ENCODE data around the gene KRT72.
"Not testable (repeated sequence)": the region's sequence is repeated elsewhere in the genome, so short reads cannot be mapped to it uniquely, and the experiment has no call there.

The KRT72 gene

DNA sequence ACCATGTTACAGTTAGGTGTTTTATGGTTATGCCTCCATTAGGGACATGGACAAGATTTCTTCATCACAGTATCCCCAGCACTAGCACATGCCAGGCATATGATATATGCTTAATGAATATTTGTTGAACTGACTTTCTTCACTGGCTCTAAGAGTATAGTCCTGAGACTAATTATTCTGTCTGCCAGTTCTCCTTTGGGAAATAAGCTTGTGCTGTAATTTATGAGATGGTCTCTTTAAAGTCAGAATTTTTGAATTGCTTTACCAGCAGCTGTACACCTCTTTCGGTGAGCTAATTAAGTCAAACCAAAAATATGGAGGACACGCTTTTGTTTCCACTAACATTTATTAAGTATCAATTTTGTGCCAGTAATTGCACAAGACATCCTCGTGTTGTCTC is 4.8 kb upstream of the KRT72 start:
- no peak for DNase-seq

DNA sequence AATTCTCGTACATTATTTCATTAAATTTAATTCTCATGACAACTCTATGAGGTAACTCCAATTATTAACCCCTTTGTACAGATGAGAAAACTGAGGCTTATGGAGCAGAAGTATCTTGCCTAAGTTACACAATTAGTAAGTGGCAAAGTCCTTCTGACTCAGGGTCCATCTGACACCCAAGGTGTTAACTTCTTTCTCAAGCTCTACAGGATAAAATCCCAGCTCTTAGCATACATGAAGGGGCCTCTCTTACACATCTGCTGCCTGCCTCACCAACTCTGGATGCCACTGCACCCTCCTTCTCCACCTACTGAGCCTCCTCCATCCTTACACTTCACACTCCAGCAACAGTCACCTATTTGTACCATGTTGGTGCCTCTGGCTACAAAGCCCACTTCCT is 4.3 kb upstream of the KRT72 start:
- no peak for DNase-seq

DNA sequence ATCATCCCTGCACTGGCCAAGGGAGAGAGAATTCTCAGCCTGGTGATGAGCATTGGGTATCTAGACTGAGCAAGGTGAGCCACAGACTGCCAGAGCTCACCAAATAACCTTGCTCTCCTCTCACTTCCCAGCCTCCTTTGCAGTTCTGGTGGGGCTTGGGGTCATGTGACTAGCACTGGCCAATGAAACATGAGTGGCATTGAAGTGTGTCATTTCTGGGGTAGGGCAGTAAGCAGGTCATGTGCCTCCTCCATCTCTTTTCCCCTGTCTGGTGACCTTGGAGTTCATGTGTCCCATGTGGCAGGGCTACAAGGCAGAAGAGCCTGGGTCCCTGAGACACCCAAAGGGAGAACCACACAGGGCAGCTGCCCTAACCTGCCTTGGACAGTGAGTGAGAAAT is 3.6 kb upstream of the KRT72 start:
- DNase-seq = peak; percentile 14

DNA sequence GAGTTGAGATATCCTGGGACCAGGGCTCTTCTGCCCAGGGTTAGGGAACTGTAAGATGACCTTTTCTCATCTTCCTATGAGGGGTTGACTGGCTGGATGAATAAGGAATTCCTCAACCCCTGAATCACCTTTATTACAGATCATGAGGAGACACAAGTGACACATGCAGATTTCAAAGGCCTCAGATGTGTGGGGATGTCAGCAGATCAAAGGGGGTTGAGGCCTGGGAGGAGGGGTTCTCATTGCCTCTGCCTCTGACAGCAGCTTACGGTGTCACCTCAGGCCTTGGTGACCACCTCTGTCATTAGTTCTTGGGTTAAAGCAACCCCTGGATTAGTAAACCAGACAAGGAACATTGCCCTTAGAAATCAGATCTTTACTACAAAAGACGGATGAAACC is 2.1 kb upstream of the KRT72 start:
- DNase-seq = peak; percentile 37

DNA sequence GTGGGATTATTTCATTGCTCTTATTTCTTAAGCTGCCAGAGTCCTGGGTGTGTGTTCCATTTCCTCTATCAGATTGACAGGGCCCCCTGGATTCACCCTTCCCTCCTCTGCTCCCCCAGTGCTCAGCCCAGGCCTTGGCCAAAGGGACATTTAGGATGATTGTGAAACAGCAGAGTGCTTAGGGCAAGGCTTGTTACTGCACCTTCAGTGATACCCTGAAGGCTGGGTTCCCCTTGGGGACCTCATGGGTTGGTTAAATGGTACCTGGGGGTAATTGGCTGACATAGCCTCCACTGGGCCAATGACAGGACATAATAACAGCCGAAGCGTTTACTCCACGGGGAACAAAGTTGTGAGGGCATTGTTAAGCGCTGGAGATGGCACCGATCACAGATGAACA is 1.3 kb upstream of the KRT72 start:
- no peak for DNase-seq

DNA sequence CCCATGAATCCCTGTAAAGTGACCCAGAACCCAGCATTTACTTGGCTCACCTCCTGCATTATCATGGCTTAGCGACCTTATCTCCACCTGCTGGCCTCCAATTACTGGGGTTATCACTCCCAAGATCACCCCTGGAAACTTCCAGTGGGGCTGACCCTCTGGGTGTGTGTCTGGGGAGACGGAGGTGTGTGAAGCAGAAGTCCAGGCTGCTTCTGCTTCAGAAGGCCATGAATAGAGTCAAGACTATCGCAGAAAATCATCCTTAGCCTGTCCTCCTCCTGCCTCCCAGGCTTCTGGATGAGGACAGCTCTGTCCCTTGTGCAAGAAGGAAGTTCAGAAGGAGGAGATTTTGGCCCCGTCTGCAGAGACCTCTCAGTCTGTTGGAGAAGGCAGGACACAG is 408 bp upstream of the KRT72 start:
- no peak for DNase-seq

DNA sequence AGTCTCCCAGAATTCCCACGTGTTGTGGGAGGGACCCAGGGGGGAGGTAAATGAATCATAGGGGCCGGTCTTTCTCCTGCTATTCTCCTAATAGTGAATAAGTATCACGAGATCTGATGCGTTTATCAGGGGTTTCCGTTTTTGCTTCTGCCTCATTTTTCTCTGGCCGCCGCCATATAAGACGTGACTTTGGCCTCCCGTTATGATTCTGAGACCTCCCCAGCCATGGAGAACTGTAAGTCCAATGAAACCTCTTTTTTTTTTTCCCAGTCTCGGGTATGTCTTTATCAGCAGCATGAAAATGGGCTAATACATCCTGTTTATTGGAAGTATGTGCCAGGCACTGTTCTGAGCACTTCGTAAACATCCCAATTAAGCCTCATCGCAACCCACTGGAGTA is 788 bp downstream of the KRT72 start:
- no peak for DNase-seq

DNA sequence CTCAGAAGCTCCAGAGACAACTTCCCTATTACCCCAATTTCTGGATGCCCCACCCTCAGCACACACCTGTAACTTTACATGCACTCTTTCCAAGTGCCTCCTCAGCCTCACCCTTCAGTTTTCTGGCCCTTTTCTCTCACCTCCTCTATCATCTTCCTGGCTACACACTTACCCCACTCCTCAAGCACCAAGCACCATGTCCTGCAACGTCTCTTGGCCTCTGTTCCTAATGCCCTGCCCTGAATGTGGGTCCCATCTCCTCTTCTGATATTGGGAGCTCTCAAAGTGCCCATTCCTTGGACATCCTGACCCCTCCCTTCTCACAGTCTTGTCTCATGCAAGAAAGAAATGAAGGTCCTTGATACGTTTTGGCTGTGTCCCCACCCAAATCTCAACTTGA is 1.2 kb downstream of the KRT72 start:
- no peak for DNase-seq

DNA sequence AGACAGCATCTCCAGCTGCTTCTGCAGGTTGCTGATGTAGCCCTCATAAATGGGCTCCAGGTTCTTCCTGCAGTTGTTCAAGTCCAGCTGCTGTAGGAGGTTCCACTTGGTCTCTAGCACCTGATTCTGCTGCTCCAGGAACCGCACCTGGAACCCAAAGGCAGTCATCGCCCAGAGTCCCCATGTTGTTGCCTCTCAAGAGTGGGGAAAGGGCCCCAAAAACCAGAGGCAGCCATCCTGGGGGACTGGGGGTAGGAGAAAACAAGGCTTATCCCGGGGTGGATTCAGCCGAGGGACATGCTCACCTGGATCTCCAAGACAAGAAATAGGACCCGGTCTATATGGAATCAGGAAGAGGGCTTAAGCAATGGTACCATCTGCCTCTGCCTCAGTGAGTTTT is 2.3 kb downstream of the KRT72 start:
- no peak for DNase-seq

DNA sequence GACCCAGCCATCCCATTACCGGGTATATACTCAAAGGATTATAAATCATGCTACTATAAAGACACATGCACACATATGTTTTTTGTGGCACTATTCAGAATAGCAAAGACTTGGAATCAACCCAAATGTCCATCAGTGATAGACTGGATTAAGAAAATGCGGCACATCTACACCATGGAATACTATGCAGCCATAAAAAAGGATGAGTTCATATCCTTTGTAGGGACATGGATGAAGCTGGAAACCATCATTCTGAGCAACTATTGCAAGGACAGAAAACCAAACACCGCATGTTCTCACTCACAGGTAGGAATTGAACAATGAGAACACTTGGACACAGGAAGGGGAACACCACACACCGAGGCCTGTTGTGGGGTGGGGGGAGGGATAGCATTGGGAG is 7.0 kb downstream of the KRT72 start:
- not testable (repeated sequence) for DNase-seq

DNA sequence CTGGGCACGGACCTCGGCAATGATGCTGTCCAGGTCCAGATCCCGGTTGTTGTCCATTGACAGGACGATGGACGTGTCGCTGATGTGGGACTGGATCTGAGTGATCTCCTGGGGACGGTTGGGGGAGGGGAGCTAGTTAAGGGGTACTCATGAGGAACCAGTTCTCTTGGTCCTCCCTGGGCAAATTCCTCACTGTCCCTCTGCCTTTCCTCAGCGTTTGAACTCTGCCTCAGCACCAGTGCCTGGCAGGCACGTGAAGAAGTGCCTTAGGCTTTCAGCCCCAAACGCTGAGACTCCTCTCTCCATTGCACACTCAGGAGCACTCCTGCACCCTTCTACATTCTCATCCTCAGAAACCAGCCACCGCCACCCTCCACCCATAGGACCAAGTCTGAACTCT is 9.7 kb downstream of the KRT72 start:
- no peak for DNase-seq

DNA sequence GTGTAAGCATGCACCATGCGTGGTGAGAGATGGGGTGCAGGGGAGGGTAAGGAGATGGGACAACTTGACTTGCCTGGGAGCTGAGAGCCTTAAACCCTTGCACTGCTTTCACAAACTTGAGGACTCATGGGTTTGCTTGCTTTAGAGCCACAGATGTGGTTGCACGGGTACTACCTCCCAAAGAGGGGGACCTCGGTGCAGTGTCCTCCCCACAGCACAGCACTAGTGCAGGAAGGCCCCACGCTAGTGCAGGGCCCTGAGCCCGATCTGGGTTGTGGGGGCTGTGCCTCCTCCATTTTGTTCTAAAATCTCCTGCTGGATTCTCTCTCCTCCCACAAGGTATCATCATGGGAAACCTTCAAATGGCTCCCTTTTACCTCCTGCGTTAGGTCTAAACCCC is 11.2 kb downstream of the KRT72 start:
- no peak for DNase-seq

DNA sequence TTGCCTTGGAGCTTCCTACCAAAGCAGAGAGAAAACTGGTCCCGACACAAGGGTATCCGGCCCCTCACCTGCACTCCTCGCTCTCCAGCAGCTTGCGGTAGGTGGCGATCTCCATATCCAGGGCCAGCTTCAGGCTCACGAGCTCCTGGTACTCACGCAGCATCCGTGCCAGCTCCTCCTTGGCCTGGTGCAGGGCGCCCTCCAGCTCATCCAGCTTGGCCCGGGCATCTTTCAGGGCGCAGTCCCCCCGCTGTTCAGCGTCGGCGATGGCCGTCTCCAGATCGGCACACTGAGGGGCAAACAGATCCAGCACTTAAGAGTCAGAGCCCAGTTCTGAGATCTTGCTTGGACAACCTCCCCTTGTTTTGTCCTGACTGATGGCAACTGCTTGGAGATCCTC is 13.7 kb downstream of the KRT72 start:
- no peak for DNase-seq

DNA sequence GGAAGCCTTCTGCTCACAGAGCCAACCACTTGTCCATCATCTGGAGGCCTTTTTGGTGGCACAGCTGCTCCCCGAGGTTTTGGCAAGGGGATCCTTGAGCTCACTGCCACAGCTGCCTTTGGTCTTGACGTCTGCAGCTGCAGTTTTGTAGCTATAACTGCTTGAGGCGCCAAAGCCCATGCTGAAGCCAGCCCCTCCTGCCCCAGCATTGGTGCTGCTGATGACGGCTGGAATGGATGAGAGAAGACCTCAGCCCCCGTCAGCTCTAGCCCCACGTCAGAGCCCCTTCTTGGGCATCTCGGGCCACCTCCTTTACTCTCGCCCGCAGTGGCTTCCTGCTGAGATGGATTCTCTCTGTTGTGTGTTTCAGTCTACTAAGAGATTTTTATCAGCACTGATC is 15.3 kb downstream of the KRT72 start:
- peak; percentile 19 for DNase-seq

DNA sequence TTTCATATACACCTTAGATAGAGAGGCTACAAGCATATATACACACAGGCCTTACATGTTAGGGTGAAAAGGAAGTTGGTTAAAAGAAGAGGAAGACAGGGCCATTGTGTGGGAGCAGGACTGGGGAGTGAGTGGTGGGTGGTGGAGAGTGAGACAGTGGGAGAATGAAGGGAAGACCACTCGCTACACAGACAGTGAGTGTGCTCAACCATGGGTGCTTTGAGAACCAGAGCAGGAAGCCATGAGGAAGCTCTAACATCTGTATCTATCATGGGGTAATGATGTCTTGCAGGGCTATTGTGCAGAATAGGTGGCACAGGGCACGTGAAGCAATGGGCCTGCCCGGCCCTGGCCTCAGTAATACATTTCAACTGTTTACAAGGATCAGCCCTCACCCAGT is 16.2 kb downstream of the KRT72 start:
- DNase-seq = no peak

DNA sequence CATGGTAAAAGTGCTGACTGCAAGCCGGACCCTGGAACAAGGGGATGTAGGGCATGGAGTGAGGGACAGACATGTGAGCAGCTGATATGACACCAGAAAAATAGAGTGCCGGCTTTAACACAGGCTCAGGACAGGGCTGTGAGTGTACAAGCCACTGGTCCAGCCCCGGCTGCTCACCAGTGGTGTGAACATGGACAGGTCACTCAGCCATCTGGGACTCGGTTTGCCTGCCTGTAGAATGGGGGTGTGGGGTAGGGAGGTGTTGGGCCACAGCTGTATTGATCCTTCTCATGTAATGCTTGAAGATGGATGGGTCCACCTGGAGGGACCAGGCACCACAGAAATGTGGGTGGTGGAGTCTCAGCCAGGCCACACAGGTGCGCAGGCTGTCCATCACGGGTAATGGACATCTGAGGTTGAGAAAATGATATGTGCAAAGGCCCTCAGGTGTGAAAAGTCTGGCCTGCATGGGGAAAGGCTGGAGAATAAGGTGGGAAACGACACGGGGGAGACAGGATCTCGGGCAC is 17.0 kb downstream of the KRT72 start:
- no peak for DNase-seq

DNA sequence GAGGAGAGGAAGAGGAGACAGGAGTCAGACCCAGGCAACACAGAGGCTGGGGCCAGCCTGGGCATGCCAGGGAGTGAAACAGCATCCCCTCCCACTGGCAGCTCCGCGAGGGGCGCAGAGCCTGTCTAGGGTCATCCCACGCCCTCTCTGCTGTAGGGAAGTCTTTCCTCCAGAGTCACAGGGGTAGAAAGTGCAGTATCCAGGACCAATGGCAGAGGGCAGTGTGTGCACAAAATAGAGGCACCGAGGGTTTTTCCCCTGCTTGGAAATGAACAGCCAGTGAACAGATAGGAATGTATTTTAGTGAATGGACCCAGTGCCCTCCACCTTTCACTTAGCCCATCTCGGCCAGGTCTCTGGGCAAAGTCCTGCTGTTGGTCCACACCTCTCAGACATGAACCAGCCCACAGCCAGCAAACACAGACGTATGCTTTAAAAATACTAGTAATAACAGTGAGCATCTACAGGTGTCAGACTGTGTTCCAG is 18.2 kb downstream of the KRT72 start:
- peak; percentile 47 for DNase-seq

DNA sequence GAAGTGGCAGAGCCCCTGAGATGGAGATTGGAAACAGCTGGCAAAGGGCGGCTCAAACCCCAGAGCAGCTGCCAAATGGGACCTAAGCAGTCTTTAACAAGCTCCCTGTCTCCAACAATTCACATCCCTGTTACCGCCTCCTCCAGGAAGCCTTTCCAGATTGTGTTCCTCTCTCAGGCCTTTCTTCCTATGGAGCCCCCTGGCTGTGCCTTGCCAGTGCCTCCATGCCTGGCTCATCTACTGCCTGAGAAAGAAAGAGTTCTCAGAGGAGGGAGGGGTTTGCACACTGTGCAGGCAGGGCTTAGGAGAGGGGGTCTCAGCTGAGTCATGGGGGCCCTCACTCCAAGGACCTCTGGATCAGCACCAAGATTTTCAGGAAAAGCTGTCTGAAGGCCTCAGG is 18.8 kb downstream of the KRT72 start:
- DNase-seq = no peak

DNA sequence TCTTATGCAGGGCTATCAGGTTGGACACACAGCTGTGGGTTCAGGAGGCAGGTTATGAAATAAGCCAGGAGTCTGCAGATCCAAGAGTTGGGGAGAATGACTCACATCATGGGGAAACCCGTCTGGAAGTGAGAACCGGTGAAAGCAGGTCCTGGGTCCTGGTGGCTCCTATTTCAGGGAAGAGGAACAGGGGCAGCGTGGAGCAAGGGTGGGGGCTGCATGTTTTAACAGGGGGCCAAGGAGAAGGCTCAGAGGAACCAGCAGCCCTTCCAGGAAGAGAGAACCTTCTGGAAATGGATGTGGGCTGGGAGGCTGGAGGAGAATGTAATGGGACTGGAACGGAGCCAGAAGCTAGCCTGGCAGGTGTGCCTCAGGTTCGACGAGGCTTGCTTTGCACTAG is 19.8 kb downstream of the KRT72 start:
- no peak for DNase-seq

DNA sequence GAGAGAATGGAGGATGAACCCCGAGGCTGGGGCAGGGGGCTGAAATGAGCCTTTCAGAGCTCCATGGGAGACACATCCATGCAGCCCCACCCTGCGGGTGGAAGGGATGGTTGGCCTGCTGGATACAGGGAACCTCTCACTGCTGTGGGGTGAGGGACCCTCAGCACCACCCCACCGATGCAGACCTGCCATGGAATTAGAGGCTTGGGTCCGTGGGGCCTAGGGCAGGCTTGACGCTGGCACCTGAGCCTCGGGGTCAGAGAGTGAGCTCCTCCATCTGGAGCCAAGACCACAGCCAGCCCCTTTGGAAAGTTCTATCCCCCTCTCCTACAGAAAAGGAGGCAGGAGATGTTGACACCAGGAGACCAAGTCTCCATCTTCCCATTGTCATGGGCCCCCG is 20.2 kb downstream of the KRT72 start:
- no peak for DNase-seq

DNA sequence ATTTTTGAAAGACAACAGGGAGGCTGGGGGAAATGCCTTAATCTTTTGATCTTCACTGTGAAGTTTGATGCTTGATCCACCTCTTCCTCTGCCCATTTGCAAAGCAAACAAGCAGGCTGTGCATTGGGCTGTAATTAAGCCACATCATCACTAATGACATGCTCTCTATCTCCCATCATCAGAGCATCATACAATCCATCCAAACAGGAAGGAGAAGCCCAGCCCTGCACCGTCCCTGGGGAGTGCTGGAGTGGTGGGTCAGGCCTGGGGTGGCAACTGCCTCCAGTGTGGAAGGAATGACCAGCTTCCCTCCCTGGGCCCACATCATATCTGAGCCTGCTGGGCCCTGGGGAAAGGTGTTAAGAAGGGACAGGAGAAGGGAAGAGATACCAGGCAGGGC is 20.8 kb downstream of the KRT72 start:
- DNase-seq = no peak

DNA sequence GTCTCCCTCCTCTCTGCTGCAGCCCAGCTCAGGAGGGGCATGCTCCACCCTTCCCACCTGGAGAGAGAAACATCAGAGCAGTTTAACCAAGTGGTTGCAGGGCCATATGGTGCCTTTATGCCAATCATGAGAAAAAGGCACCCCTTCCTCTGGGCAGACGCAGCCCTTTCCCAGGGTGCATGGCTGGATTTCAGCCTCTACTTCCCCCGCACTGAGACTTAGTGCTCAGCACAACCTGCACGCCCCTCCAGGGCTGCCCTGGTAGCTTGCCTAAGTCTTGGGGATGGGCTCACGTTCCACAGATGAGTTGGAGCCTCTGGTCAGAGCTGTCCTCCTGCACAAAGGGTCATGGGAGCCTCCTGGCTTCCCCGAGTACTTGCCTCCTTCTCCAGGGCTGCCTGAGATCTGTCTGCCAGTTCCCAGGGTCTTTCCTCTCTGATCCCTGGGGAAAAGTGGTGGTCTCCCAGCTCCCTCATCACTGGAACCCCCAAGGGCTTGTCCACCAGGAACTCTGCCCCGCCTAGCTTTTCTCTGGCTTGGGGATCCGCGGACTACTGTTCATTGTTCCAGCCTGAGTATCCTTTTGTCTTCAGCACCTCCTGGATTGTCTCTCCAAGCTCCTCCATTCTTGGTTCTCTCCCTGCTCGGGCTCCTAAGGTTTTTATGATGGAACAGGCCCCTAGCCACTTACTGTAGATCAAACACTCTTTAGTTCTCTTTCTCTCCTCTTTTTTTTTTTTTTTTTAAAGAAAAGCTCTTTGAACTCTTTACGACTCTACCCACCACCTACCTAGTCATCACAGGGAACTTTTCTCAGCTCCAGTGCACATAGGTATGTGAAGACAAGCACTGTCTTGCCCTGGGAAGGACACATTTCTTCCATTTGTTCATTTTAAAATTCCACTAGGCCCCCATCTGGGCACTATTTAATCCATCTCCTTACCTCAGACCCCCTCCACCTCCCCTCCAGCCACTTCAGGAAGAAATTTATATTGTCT is 21.5 kb downstream of the KRT72 start:
- no peak for DNase-seq

DNA sequence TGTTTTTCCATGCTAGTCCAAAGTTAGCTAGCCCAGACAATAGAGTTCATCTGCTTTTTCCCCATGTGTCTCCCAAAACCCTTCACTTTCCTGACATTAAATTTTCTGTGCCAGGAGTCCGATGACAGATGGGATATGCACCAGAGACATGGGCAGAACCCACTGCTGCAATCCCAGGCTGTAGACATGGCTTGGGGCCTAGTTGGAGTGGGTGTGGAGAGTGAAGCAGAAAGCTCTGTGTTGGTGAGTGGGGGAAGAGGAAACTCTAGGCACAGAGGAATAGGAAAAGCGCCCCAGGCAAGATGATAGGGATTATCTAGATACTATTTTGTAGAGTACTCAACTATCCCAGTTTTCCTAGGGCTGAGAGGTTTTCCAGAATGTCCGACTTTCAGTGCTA is 22.8 kb downstream of the KRT72 start:
- DNase-seq = no peak

DNA sequence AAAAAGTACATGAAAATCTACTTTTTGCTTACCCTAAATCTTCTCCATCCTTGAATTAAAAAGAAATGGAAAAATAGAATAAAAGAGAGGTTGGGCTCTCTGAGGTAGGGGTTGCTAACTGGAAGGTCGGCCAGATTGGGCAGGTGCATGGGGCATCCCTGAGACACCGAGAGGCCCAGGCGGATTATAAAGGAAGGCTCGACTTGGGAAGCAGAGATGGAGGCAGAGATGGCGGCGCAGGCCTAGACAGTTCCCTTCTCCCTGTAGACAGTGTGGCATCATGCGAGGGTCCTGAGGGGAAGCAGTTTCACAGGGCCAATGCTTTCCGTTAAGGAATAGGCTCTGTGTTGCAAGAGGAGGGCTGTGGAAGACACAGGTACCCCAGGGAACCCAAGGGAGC is 23.9 kb downstream of the KRT72 start:
- no peak for DNase-seq

DNA sequence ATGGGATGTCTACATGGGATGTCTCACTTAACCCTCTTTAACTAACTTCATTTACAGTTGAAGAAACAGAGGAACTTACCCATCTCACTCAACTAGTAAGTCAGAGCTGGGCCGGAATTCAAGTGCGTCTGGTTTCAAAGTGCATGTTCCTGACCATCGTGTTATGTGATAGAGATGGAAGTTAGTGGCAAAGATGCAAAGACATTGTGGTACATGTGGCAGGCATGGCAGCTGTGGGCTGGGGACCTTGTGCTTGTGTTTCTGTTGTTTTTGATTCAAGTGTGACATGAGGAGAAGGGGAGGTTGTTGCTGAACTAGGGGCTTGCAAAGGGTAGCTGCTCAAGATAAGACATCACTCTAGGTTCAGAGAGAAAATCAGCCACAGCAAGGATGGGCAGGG is 25.3 kb downstream of the KRT72 start:
- DNase-seq = no peak
